Astrocyte of the spinal cord (primary cell): ENCODE data around the gene ADCY3.

Source experiments
- DNase-seq: peaks from one replicate; pipeline ENCODE4 v3.0.0; 2011; ENCODE audit warnings: low read depth, low spot score
- H3K4me3 ChIP-seq: 2 replicates; pipeline ENCODE4 v1.5.1; 2011; ENCODE audit warnings: low read depth, mild to moderate bottlenecking, low read length, moderate library complexity
- CTCF ChIP-seq: IDR thresholded peaks from 2 replicates; pipeline ENCODE4 v1.5.1; 2012; ENCODE audit warnings: low read depth, mild to moderate bottlenecking, low read length, inconsistent platforms
- in situ Hi-C: cut with HindIII; loops from 2 replicates; pipeline ENCODE4 v1.10.0; 2017; ENCODE audit warnings: low sequenced_read_pairs

The ADCY3 gene

GRCh38 chr2:24855022-24855622, 64.9 kb downstream of the ADCY3 start:
- TF ChIP-seq CTCF = no peak
- in situ Hi-C loops = no loop called here
- DNase-seq = peak; percentile 29
- no peak overlapping the region for H3K4me3 ChIP-seq

DNA sequence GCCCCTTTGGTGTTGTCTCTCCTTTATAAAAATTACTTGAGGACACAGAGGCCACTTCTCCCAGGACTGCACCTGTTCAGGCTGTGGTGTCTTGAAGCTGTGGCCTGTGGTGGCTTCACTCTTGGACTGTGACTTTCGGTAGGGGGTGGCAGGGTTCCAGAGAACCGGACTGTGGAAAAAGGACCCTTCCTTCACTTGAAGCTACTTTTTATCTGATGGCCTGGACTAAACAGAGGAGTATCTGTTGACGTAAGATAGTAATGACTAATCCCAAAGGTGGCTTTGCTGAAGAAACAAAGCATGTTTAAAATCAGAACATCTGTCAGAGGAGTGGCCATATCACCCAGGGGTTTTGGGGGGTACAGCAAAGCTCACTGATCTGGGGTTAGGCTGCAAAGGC, 66.0 kb downstream of the ADCY3 start:
- no peak for DNase-seq
- TF ChIP-seq CTCF = no peak
- in situ Hi-C loops = no loop called here
- no peak overlapping the region for H3K4me3 ChIP-seq

- no peak for DNase-seq
- H3K4me3 ChIP-seq = no peak overlapping the region
- no peak for TF ChIP-seq CTCF
- in situ Hi-C loops = no loop called here
These were observed 67.0 kb downstream of the ADCY3 start for GRCh38 chr2:24853046-24853445.

DNA sequence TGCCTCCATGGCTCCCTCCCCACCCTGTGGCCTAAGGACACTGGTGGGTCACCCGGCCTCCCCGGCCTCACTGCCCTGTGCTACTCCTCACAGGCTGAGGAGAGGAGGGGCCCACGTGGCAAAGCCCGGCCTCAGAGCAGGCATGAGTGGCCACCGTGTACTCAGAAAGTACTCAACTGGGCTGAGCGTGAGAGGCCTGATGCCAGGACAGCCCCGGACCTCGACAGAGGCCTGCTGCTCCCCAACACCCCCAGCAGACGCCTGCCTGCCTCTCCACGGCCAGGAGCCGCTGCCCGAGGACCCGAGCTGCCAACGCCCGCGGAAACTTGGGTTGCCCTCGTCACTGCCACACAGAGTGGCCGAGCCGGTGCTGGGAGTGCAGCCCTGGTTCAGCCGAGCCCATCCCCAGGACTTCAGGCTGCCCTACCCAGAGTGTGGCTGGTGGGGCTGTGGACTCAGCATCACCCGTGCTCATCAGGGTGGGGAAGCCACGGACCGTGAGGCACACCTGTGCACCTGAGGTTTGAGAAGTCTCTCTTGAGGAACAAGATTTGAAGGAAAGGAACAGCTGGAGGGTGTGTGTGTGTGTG, 67.5 kb downstream of the ADCY3 start:
- in situ Hi-C loops = no loop called here
- DNase-seq = no peak
- TF ChIP-seq CTCF = no peak
- no peak overlapping the region for H3K4me3 ChIP-seq

DNA sequence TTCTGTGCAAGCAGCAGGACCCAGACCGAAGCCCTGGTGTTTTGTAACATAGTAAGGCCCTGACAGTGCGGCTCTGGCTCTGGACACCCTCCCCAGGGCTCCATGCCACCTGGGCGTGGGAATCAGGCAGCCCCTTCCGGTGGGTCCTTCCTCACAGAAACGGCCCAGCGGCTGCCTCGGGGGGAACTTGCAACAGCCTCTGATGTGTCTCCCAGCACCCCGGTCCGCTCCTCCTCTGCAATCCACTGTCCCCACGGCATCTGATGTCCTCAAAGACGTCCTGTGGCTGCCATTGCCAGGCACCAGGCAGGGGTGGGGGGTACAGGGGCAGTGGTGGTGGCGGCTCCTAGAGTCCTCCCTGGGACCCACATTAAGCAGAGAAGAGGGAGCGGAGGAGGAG, 68.0 kb downstream of the ADCY3 start:
- no peak overlapping the region for H3K4me3 ChIP-seq
- in situ Hi-C loops = no loop called here
- DNase-seq = no peak
- TF ChIP-seq CTCF = no peak

DNA sequence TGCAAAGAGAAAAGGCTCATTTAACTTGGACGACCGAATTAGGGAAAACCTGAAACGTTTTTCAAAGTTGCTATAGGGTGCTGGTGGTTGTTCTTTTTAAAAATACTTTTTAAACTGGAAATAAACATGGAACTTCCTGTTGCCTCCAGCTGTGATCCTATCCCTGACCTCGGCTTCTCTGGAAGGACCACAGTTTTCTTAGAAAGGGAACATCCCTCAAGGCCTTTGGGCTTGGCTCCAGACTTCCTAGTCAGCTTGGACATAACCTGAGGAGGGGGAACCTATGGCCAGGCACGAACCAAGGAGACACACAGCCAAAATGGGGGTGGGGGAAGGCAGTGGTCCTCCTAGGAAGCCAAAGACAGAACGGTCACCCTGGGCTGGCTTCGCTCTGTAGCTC, 69.1 kb downstream of the ADCY3 start:
- H3K4me3 ChIP-seq = no peak overlapping the region
- DNase-seq = no peak
- in situ Hi-C loops = no loop called here
- TF ChIP-seq CTCF = no peak

- in situ Hi-C loops = no loop called here
These were observed 74.3 kb downstream of the ADCY3 start for GRCh38 chr2:24845691-24846090.

More at GRCh38 chr2:24845691-24846090, 74.3 kb downstream of the ADCY3 start:
- H3K4me3 ChIP-seq = no peak overlapping the region
- no peak for TF ChIP-seq CTCF
- DNase-seq = no peak
